H9 (cell line): ENCODE results near the gene MYO7B. TPM values are rescaled to one million over a fixed set of nuclear protein-coding genes. Genes with fewer than 3 reads are reported as not detected.

Source experiments
- DNase-seq: peaks from one replicate; pipeline ENCODE4 v3.0.0-alpha.2; 2017
- H2AFZ ChIP-seq: one replicate; pipeline ENCODE4 v1.6.1; 2013; ENCODE audit warnings: mild to moderate bottlenecking, low read length, control low read depth, moderate library complexity
- H2AK5ac ChIP-seq: 2 replicates; pipeline ENCODE4 v1.6.1; 2013; ENCODE audit warnings: low read length, control low read depth, mixed read lengths; ENCODE audit not compliant: insufficient read length
- H2BK120ac ChIP-seq: one replicate; pipeline ENCODE4 v1.6.1; 2013; ENCODE audit warnings: low read depth, mild to moderate bottlenecking, low read length, control low read depth, inconsistent platforms; ENCODE audit not compliant: poor library complexity, severe bottlenecking
- H2BK12ac ChIP-seq: 2 replicates; pipeline ENCODE4 v1.6.1; 2013; ENCODE audit warnings: low read length, control low read depth, mixed read lengths, low read depth; ENCODE audit not compliant: insufficient read length
- H2BK15ac ChIP-seq: 2 replicates; pipeline ENCODE4 v1.6.1; 2013; ENCODE audit warnings: low read depth, low read length, control low read depth
- H2BK20ac ChIP-seq: one replicate; pipeline ENCODE4 v1.6.1; 2013; ENCODE audit warnings: low read depth, mild to moderate bottlenecking, low read length, control low read depth, inconsistent platforms; ENCODE audit not compliant: poor library complexity, severe bottlenecking
- H2BK5ac ChIP-seq: 2 replicates; pipeline ENCODE4 v1.6.1; 2013; ENCODE audit warnings: low read length, control low read depth, mixed read lengths; ENCODE audit not compliant: insufficient read length
- H3K14ac ChIP-seq: 2 replicates; pipeline ENCODE4 v1.6.1; 2013; ENCODE audit warnings: low read length, control low read depth; ENCODE audit not compliant: insufficient read depth
- H3K18ac ChIP-seq: 2 replicates; pipeline ENCODE4 v1.6.1; 2013; ENCODE audit warnings: low read depth, mild to moderate bottlenecking, mixed read lengths, low read length, control low read depth; ENCODE audit not compliant: insufficient read length
- H3K23ac ChIP-seq: 2 replicates; pipeline ENCODE4 v1.6.1; 2013; ENCODE audit warnings: low read length, control low read depth, mixed read lengths, low read depth; ENCODE audit not compliant: insufficient read length
- H3K23me2 ChIP-seq: 2 replicates; pipeline ENCODE4 v1.6.1; 2013; ENCODE audit warnings: low read depth, mild to moderate bottlenecking, mixed read lengths, low read length, control low read depth; ENCODE audit not compliant: insufficient read length, poor library complexity, severe bottlenecking
- H3K27ac ChIP-seq: 2 replicates; pipeline ENCODE4 v1.5.1; 2013; ENCODE audit warnings: low read length, control low read depth, mixed read lengths, low read depth; ENCODE audit not compliant: insufficient read length
- H3K27me3 ChIP-seq: 2 replicates; pipeline ENCODE4 v1.6.1; 2013; ENCODE audit warnings: low read length, control low read depth, inconsistent platforms; ENCODE audit not compliant: insufficient read depth
- H3K4ac ChIP-seq: 2 replicates; pipeline ENCODE4 v1.6.1; 2013; ENCODE audit warnings: low read depth, mild to moderate bottlenecking, control low read depth, inconsistent platforms, low read length, moderate library complexity
- H3K4me1 ChIP-seq: 2 replicates; pipeline ENCODE4 v1.6.1; 2013; ENCODE audit warnings: low read length, control low read depth, inconsistent platforms; ENCODE audit not compliant: insufficient read depth
- H3K4me2 ChIP-seq: 2 replicates; pipeline ENCODE4 v1.6.1; 2013; ENCODE audit warnings: low read length, control low read depth, mixed read lengths; ENCODE audit not compliant: insufficient read length, insufficient read depth
- H3K56ac ChIP-seq: 2 replicates; pipeline ENCODE4 v1.6.1; 2013; ENCODE audit warnings: low read depth, mild to moderate bottlenecking, mixed read lengths, low read length, control low read depth; ENCODE audit not compliant: insufficient read length
- H3K79me1 ChIP-seq: 2 replicates; pipeline ENCODE4 v1.6.1; 2013; ENCODE audit warnings: low read depth, mild to moderate bottlenecking, moderate library complexity, low read length, control low read depth, inconsistent platforms; ENCODE audit not compliant: insufficient read depth, poor library complexity, severe bottlenecking
- H3K79me2 ChIP-seq: 2 replicates; pipeline ENCODE4 v1.6.1; 2013; ENCODE audit warnings: low read length, control low read depth, inconsistent platforms; ENCODE audit not compliant: insufficient read depth
- H3K9ac ChIP-seq: 2 replicates; pipeline ENCODE4 v1.6.1; 2013; ENCODE audit warnings: low read length, control low read depth, mixed read lengths; ENCODE audit not compliant: insufficient read length; ENCODE audit errors: extremely low read depth
- H3K9me3 ChIP-seq: one replicate; pipeline ENCODE4 v1.6.1; 2013; ENCODE audit warnings: low read depth, low read length, inconsistent platforms; ENCODE audit not compliant: control insufficient read depth
- H3T11ph ChIP-seq: one replicate; pipeline ENCODE4 v1.6.1; 2013; ENCODE audit warnings: mild to moderate bottlenecking, low read length, control low read depth, inconsistent platforms
- H4K20me1 ChIP-seq: one replicate; pipeline ENCODE4 v1.6.1; 2013; ENCODE audit not compliant: control insufficient read depth, insufficient read length, insufficient read depth
- H4K5ac ChIP-seq: 2 replicates; pipeline ENCODE4 v1.6.1; 2013; ENCODE audit warnings: low read depth, mild to moderate bottlenecking, mixed read lengths, low read length, control low read depth; ENCODE audit not compliant: insufficient read length
- H4K8ac ChIP-seq: replicated peaks from 2 replicates; pipeline ENCODE4 v1.6.1; 2013; ENCODE audit warnings: low read length, control low read depth, mixed read lengths, low read depth; ENCODE audit not compliant: insufficient read length
- H4K91ac ChIP-seq: 2 replicates; pipeline ENCODE4 v1.6.1; 2013; ENCODE audit warnings: low read depth, mild to moderate bottlenecking, moderate library complexity, mixed read lengths, low read length, control low read depth; ENCODE audit not compliant: insufficient read length
- H3K27ac Mint-ChIP-seq, 3 experiments: 2 replicates in 2 of 3; 3 replicates in 1 of 3; pipeline ENCODE4 v1.8.0; 2020 to 2021; ENCODE audit warnings: mixed read lengths in 3 of 3, mild to moderate bottlenecking in 1 of 3, moderate library complexity in 1 of 3
- H3K27me3 Mint-ChIP-seq: 2 replicates; pipeline ENCODE4 v1.8.0; 2021; ENCODE audit warnings: low read depth, mild to moderate bottlenecking, moderate library complexity, mixed read lengths
- H3K36me3 Mint-ChIP-seq, 3 experiments: 2 replicates in 2 of 3; 3 replicates in 1 of 3; pipeline ENCODE4 v1.8.0; 2020 to 2021; ENCODE audit warnings: low read depth in 3 of 3, mixed read lengths in 3 of 3; ENCODE audit not compliant: insufficient read depth in 1 of 3
- H3K4me1 Mint-ChIP-seq, 2 experiments: 2 replicates each; pipeline ENCODE4 v1.8.0; 2020; ENCODE audit warnings: mixed read lengths in 2 of 2
- H3K4me3 Mint-ChIP-seq, 2 experiments: 2 replicates in 1 of 2; 3 replicates in 1 of 2; pipeline ENCODE4 v1.8.0; 2020 to 2021; ENCODE audit warnings: mild to moderate bottlenecking in 2 of 2, mixed read lengths in 2 of 2, moderate library complexity in 1 of 2
- H3K9me3 Mint-ChIP-seq, 2 experiments: 2 replicates in 1 of 2; 3 replicates in 1 of 2; pipeline ENCODE4 v1.8.0; 2020; ENCODE audit warnings: mild to moderate bottlenecking in 2 of 2, mixed read lengths in 2 of 2, moderate library complexity in 1 of 2
- WGBS: extraction: QIAGEN DNeasy Blood & Tissue Kit; methylation state at CpG from one replicate; pipeline ENCODE4 v1.1.7; 2013; ENCODE audit warnings: missing lambda C conversion rate, low lambda C conversion rate, mixed read lengths; ENCODE audit not compliant: insufficient read length; ENCODE audit errors: extremely low coverage; 5-methylcytosine and 5-hydroxymethylcytosine counted together
- total RNA-seq: library from RNA; stranded (reverse); gene quantifications from 2 replicates; pipeline ENCODE4 v1.2.1, GENCODE V29; 2021
- TF ChIP-seq, protein P1 (sequence below): fragments of 200-600 bp; sonication (generic); conservative IDR thresholded peaks from 3 replicates; pipeline ENCODE4 v1.8.0; 2021; ENCODE audit warnings: antibody characterized with exemption, mild to moderate bottlenecking

MYO7B gene
- total RNA-seq, 1 experiment from 2014 or later: not detected

DNA sequence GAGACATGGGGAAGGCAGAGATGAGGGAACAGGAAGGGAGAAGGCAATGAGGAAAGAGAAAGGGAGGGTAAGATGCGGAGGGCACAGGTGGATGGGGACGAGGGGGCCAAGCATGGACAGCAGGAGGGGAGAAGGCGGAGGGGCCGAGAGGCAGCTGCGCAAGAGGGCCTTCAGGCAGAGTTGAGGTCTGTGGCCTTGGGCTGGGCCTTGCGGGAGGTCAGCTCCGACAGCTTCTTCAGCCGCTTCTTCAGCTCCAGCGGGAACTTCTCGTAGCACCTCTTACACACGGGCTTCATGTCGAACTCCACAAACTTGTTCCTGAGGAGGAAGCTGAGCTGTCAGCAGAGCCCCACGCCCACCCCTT is 103.6 kb downstream of the MYO7B start:
- H3K23me2 ChIP-seq: no peaks in the 10 kb centered on the region
- no peak overlapping the region for H2AK5ac ChIP-seq
- no peak overlapping the region for H3K23ac ChIP-seq
- no peak overlapping the region for H2BK5ac ChIP-seq
- no peak overlapping the region for H2AFZ ChIP-seq
- no peak overlapping the region for H3K18ac ChIP-seq
- H3K27me3 ChIP-seq: no peaks in the 10 kb centered on the region
- H2BK15ac ChIP-seq: no peak overlapping the region
- no peaks in the 10 kb centered on the region for H3K79me1 ChIP-seq
- no peaks in the 10 kb centered on the region for H3K9me3 ChIP-seq
- Mint-ChIP-seq H3K9me3 (no peaks in the 10 kb centered on the region), H3K36me3 (no peaks in the 10 kb centered on the region), H3K27me3 (no peaks in the 10 kb centered on the region), H3K4me3 (no peak overlapping the region), H3K4me1 (peaks cover 8 to 13% of the 10 kb centered on the region in 2 experiments), H3K27ac (no peak overlapping the region)
- TF ChIP-seq, protein P1, sequence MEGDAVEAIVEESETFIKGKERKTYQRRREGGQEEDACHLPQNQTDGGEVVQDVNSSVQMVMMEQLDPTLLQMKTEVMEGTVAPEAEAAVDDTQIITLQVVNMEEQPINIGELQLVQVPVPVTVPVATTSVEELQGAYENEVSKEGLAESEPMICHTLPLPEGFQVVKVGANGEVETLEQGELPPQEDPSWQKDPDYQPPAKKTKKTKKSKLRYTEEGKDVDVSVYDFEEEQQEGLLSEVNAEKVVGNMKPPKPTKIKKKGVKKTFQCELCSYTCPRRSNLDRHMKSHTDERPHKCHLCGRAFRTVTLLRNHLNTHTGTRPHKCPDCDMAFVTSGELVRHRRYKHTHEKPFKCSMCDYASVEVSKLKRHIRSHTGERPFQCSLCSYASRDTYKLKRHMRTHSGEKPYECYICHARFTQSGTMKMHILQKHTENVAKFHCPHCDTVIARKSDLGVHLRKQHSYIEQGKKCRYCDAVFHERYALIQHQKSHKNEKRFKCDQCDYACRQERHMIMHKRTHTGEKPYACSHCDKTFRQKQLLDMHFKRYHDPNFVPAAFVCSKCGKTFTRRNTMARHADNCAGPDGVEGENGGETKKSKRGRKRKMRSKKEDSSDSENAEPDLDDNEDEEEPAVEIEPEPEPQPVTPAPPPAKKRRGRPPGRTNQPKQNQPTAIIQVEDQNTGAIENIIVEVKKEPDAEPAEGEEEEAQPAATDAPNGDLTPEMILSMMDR: no peak
- H4K5ac ChIP-seq: no peak overlapping the region
- no peak overlapping the region for H3T11ph ChIP-seq
- H2BK12ac ChIP-seq: no peak overlapping the region
- no peak overlapping the region for H3K4me2 ChIP-seq
- no CpG with 5 or more reads among the region's 13 CpGs for WGBS
- no peak for DNase-seq
- H4K91ac ChIP-seq: no peak overlapping the region
- no peak overlapping the region for H3K56ac ChIP-seq
- no peaks in the 10 kb centered on the region for H3K79me2 ChIP-seq
- no peak overlapping the region for H3K27ac ChIP-seq
- H2BK20ac ChIP-seq: no peak overlapping the region
- H3K4ac ChIP-seq: no peak overlapping the region
- H4K20me1 ChIP-seq: no peaks in the 10 kb centered on the region
- H3K14ac ChIP-seq: no peak overlapping the region; the same call in 1 of the 2 replicates
- no peaks in the 10 kb centered on the region; the same call in 1 of the 2 replicates for H3K4me1 ChIP-seq
- H2BK120ac ChIP-seq: no peak overlapping the region
- H4K8ac ChIP-seq: no peak overlapping the region
- H3K9ac ChIP-seq: no peak overlapping the region
